Neural cell (in vitro differentiated cells): Measurements from ENCODE around the gene ST3GAL3. TPM values are rescaled to one million over a fixed set of nuclear protein-coding genes. Genes with fewer than 3 reads are reported as not detected.
"Not testable (repeated sequence)": the region's sequence is repeated elsewhere in the genome, so short reads cannot be mapped to it uniquely, and the experiment has no call there.

Experiments
- H2AFZ ChIP-seq: fragments of 200-600, 300-800 bp; sonication (generic), shearing (Covaris generic); 2 replicates; pipeline ENCODE4 v1.6.0; 2014; ENCODE audit warnings: low read depth, mild to moderate bottlenecking, antibody characterized with exemption, low read length, moderate library complexity
- H3F3A ChIP-seq: fragments of 200-600 bp; shearing (Covaris generic); 2 replicates; pipeline ENCODE4 v1.6.1; 2016; ENCODE audit warnings: mild to moderate bottlenecking, moderate library complexity, mixed read lengths, antibody characterized with exemption, low read length; ENCODE audit not compliant: insufficient read depth, poor library complexity, severe bottlenecking
- H3K27ac ChIP-seq: fragments of 200-600, 300-800 bp; sonication (generic), shearing (Covaris generic); 2 replicates; pipeline ENCODE4 v1.5.1; 2014; ENCODE audit warnings: mild to moderate bottlenecking, low read length, moderate library complexity
- H3K27me3 ChIP-seq: fragments of 300-800, 200-600 bp; sonication (generic), shearing (Covaris generic); 2 replicates; pipeline ENCODE4 v1.6.0; 2014; ENCODE audit warnings: mild to moderate bottlenecking, low read depth, low read length, moderate library complexity; ENCODE audit not compliant: insufficient read depth
- H3K36me3 ChIP-seq: fragments of 300-800, 200-600 bp; sonication (generic), shearing (Covaris generic); 2 replicates; pipeline ENCODE4 v1.5.1; 2014; ENCODE audit warnings: mild to moderate bottlenecking, antibody characterized with exemption, low read length, moderate library complexity; ENCODE audit not compliant: insufficient read depth
- H3K4me2 ChIP-seq: fragments of 300-800, 200-600 bp; sonication (generic), shearing (Covaris generic); 2 replicates; pipeline ENCODE4 v1.6.0; 2014; ENCODE audit warnings: mild to moderate bottlenecking, low read length
- H3K4me3 ChIP-seq: fragments of 300-800, 200-600 bp; sonication (generic), shearing (Covaris generic); 2 replicates; pipeline ENCODE4 v1.5.1; 2014; ENCODE audit warnings: mild to moderate bottlenecking, low read length, moderate library complexity
- H3K79me2 ChIP-seq: fragments of 200-600 bp; shearing (Covaris generic); replicated peaks from 2 replicates; pipeline ENCODE4 v1.6.0; 2014; ENCODE audit warnings: mild to moderate bottlenecking, low read length, moderate library complexity; ENCODE audit not compliant: insufficient read depth
- H3K9ac ChIP-seq: fragments of 300-800, 200-600 bp; sonication (generic), shearing (Covaris generic); 2 replicates; pipeline ENCODE4 v1.6.1; 2016; ENCODE audit warnings: mild to moderate bottlenecking, low read length, mixed read lengths
- H3K9me2 ChIP-seq: fragments of 200-600 bp; shearing (Covaris generic); 2 replicates; pipeline ENCODE4 v1.6.1; 2016; ENCODE audit warnings: mild to moderate bottlenecking, low read length, mixed read lengths; ENCODE audit not compliant: insufficient read depth
- H3K9me3 ChIP-seq: fragments of 200-600, 300-800 bp; sonication (generic), shearing (Covaris generic); 2 replicates; pipeline ENCODE4 v1.6.1; 2016; ENCODE audit warnings: mild to moderate bottlenecking, mixed run types, low read length, moderate library complexity, mixed read lengths
- H4K20me1 ChIP-seq: fragments of 200-600 bp; shearing (Covaris generic); 2 replicates; pipeline ENCODE4 v1.6.1; 2016; ENCODE audit warnings: mild to moderate bottlenecking, mixed run types; ENCODE audit not compliant: insufficient read depth
- CTCF ChIP-seq: fragments of 450-650 bp; IDR thresholded peaks from 2 replicates; pipeline ENCODE4 v1.5.1; 2014; ENCODE audit warnings: antibody characterized with exemption, mild to moderate bottlenecking, moderate library complexity; ENCODE audit not compliant: poor library complexity, severe bottlenecking
- EP300 ChIP-seq: fragments of 450-650 bp; conservative IDR thresholded peaks from 2 replicates; pipeline ENCODE4 v1.6.1; 2014; ENCODE audit warnings: antibody characterized with exemption, mild to moderate bottlenecking, moderate library complexity; ENCODE audit not compliant: poor library complexity, severe bottlenecking
- EZH2 ChIP-seq: fragments of 200-600, 300-800 bp; shearing (Covaris generic), sonication (generic); IDR thresholded peaks from 2 replicates; pipeline ENCODE4 v1.6.1; 2014; ENCODE audit warnings: antibody characterized with exemption, low read length, borderline replicate concordance, mild to moderate bottlenecking; ENCODE audit not compliant: insufficient read depth, poor library complexity, severe bottlenecking
- MXI1 ChIP-seq: fragments of 450-650 bp; conservative IDR thresholded peaks from 2 replicates; pipeline ENCODE4 v1.6.1; 2014; ENCODE audit warnings: antibody characterized with exemption, mild to moderate bottlenecking; ENCODE audit not compliant: poor library complexity, severe bottlenecking
- POLR2AphosphoS5 ChIP-seq: IDR thresholded peaks from 2 replicates; pipeline ENCODE4 v1.6.1; 2012
- RAD21 ChIP-seq: fragments of 450-650 bp; conservative IDR thresholded peaks from 2 replicates; pipeline ENCODE4 v1.6.1; 2014; ENCODE audit warnings: antibody characterized with exemption, mild to moderate bottlenecking, moderate library complexity
- REST ChIP-seq: IDR thresholded peaks from 2 replicates; pipeline ENCODE4 v1.6.1; 2012; ENCODE audit warnings: borderline replicate concordance
- TAF1 ChIP-seq: IDR thresholded peaks from 2 replicates; pipeline ENCODE4 v1.6.1; 2012; ENCODE audit warnings: low read depth
- polyA plus RNA-seq: library from polyadenylated mRNA; depleted of rRNA; stranded (reverse); fragments of >200 nt; gene quantifications from 2 replicates; pipeline ENCODE4 v1.2.3, GENCODE V29; 2014

Gene ST3GAL3
- polyA plus RNA-seq, 1 donor from 2014 or later = 36.8 TPM

GRCh38 chr1:43776043-43776761 is 68.9 kb downstream of the ST3GAL3 start:
- Histone ChIP-seq H4K20me1 (no peaks in the 10 kb centered on the region), H3K9me2 (no peaks in the 10 kb centered on the region), H3K9me3 (no peaks in the 10 kb centered on the region), H3F3A (no peaks in the 10 kb centered on the region), H3K36me3 (no peaks in the 10 kb centered on the region), H3K79me2 (no peaks in the 10 kb centered on the region), H3K27ac (no peak overlapping the region), H3K27me3 (no peaks in the 10 kb centered on the region), H3K9ac (no peak overlapping the region), H2AFZ (no peak overlapping the region), H3K4me2 (no peak overlapping the region), H3K4me3 (no peak overlapping the region)
- TF ChIP-seq EZH2 (no peak), EP300 (no peak), TAF1 (no peak), POLR2AphosphoS5 (no peak), RAD21 (no peak), REST (no peak), MXI1 (no peak)

DNA sequence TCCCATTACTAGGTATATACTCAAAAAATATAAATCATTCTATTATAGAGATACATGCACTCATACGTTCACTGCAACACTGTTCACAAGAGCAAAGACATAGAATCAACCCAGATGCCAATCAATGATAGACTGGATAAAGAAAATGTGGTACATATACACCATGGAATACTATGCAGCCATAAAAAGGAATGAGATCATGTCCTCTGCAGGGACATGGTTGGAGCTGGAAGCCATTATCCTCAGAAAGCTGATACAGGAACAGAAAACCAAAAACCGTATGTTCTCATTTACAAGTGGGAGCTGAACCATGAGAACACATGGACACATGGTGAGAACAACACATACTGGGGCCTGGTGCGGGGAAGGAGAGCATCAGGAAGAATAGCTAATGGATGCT is 70.6 kb downstream of the ST3GAL3 start:
- not testable (repeated sequence) for H3K9me3 ChIP-seq, H3K9ac ChIP-seq, H2AFZ ChIP-seq, H4K20me1 ChIP-seq, H3K4me2 ChIP-seq, H3K27me3 ChIP-seq, H3K36me3 ChIP-seq, H3F3A ChIP-seq, H3K9me2 ChIP-seq, H3K27ac ChIP-seq, H3K79me2 ChIP-seq, H3K4me3 ChIP-seq

DNA sequence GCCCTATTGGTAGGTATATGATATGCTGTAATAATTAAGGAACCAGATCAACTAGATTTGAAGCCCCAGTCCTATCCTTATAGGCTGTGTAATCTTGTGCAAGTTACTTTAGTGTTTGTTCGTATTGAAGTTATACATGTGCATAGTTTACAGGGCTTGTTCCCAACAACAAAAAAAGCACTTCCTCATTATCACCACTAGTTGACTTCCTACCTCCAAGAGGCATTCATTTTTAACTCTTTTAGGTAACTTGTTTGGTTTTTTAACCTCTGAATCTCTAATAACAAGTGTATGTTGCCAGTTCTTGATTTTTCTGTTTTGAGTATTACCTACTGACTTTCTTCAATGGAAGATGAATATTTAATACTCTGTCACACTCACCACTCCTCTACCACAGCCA is 71.9 kb downstream of the ST3GAL3 start:
- Histone ChIP-seq H4K20me1 (no peaks in the 10 kb centered on the region), H3K9ac (no peak overlapping the region), H3K9me3 (no peaks in the 10 kb centered on the region), H3K4me2 (no peak overlapping the region), H3F3A (no peaks in the 10 kb centered on the region), H2AFZ (no peak overlapping the region), H3K9me2 (no peaks in the 10 kb centered on the region), H3K79me2 (no peaks in the 10 kb centered on the region), H3K36me3 (no peaks in the 10 kb centered on the region), H3K27me3 (no peaks in the 10 kb centered on the region), H3K4me3 (no peak overlapping the region), H3K27ac (no peak overlapping the region)
- TF ChIP-seq RAD21 (no peak), POLR2AphosphoS5 (no peak), EZH2 (no peak), CTCF (no peak)
